Ovary (tissue), 9 donors: ENCODE data around the gene SUSD3. TPM values are rescaled to one million over a fixed set of nuclear protein-coding genes. Genes with fewer than 3 reads are reported as not detected.

ENCODE experiments used
- DNase-seq, 5 donors: peaks; one replicate each; pipeline ENCODE4 v3.0.0-alpha.2; 2019 to 2020
- H3K27ac ChIP-seq, 2 donors: fragments of 200-600 bp; one replicate each; pipeline versions ENCODE4 v1.5.1 to v1.8.0; 2019 to 2022
- H3K27me3 ChIP-seq: fragments of 200-600 bp; one replicate; pipeline ENCODE4 v1.8.0; 2022
- H3K36me3 ChIP-seq: fragments of 200-600 bp; sonication (generic); one replicate; pipeline ENCODE4 v1.5.1; 2019
- H3K4me1 ChIP-seq: one replicate; pipeline ENCODE4 v1.8.1; 2013; ENCODE audit warnings: mild to moderate bottlenecking, moderate library complexity; ENCODE audit not compliant: insufficient read depth
- H3K4me3 ChIP-seq: fragments of 200-600 bp; sonication (generic); one replicate; pipeline ENCODE4 v1.5.1; 2017
- H3K9me3 ChIP-seq, 2 donors: fragments of 200-600 bp in 1 of 2; sonication (generic) in 1 of 2; one replicate each; pipeline versions ENCODE4 v1.5.1 to v1.8.1; 2013 to 2019; ENCODE audit warnings: mild to moderate bottlenecking in 1 of 2, moderate library complexity in 1 of 2
- CTCF ChIP-seq, 3 donors: fragments of 450-650 bp in 2 of 3; fragments of 200-600 bp in 1 of 3; IDR thresholded peaks; one replicate each; pipeline versions ENCODE4 v1.5.1 to v1.8.0; 2016 to 2022; ENCODE audit warnings: antibody characterized with exemption in 3 of 3, mild to moderate bottlenecking in 1 of 3
- EP300 ChIP-seq: sonication (generic); formaldehyde crosslinking; IDR thresholded peaks from one replicate; pipeline ENCODE4 v1.6.1; 2017; ENCODE audit warnings: antibody characterized with exemption
- POLR2A ChIP-seq: fragments of 450-650 bp; IDR thresholded peaks from one replicate; pipeline ENCODE4 v1.6.1; 2017; ENCODE audit warnings: antibody characterized with exemption, mild to moderate bottlenecking, moderate library complexity
- WGBS, 3 donors: extraction: QIAGEN DNeasy Blood & Tissue Kit in 1 of 3; methylation state at CpG; one replicate each; pipeline versions ENCODE4 v1.1.5 to v1.1.7; 2013 to 2017; 5-methylcytosine and 5-hydroxymethylcytosine counted together
- intact Hi-C, 4 donors: fragments of 100-400 bp; cut with DNase I; formaldehyde crosslinking; loops; one replicate each; pipeline versions ENCODE4 v1.11.0 to v1.15.1; 2022 to 2023
- polyA plus RNA-seq, 2 donors: library from polyadenylated mRNA; stranded (reverse); fragments of 200-250 nt in 1 of 2; fragments of 350-450 nt in 1 of 2; fragmentation: Illumina TruSeq in 1 of 2; extraction: RNeasy Lipid Tissue Mini Kit (QIAGEN cat#74804) in 1 of 2; gene quantifications; one replicate each; pipeline ENCODE4 v1.2.3, GENCODE V29; 2013 to 2014
- total RNA-seq, 7 donors: library from RNA; depleted of rRNA in 2 of 7; stranded (reverse); fragments of >200 nt in 2 of 7; fragmentation: NEBNext Ultra II Directional in 3 of 7; extraction: Animal tissue kit (Norgen Biotek cat#: 25700) in 3 of 7; gene quantifications; one replicate each; pipeline versions ENCODE4 v1.1.0 to v1.2.4, GENCODE V29; 2016 to 2023
- donor health status: DM: no; HTN: no; CAD: no; lungs with moderate emphysema.
- donor health status: DM: no; HTN: no; CAD: no.
- donor health status: Bipolar disorder and iron deficiency.
- donor health status: DM: yes; HTN: yes; CAD: no.
- donor health status: DM: no; HTN: no; CAD: no.
- donor health status: DM: yes; HTN: yes; CAD: no.

SUSD3 gene
- total and polyA plus RNA-seq, 9 donors, result 9.6 to 66.1 (median 42.4) TPM

- Histone ChIP-seq H3K27me3 (no peaks in the 10 kb centered on the region), H3K4me3 (no peak overlapping the region), H3K27ac (no peak overlapping the region), H3K4me1 (peaks cover 10% of the 10 kb centered on the region), H3K36me3 (no peaks in the 10 kb centered on the region), H3K9me3 (no peaks in the 10 kb centered on the region)
- intact Hi-C loops, result no loop called here
- DNase-seq, result peak in 2 of 5 donors; percentile 18 to 33
- WGBS, 3 donors, result 88 to 90% (median 89%) methylated on average over 16 of the region's 16 CpGs
- TF ChIP-seq EP300 (no peak), POLR2A (no peak), CTCF (IDR thresholded peaks at IDR 0.05) (no peak)
These were observed 66.3 kb downstream of the SUSD3 start for GRCh38 chr9:93124793-93125192.

GRCh38 chr9:93125331-93125894 lies 66.9 kb downstream of the SUSD3 start:
- intact Hi-C loops, result no loop called here
- Histone ChIP-seq H3K36me3 (no peaks in the 10 kb centered on the region), H3K27ac (no peak overlapping the region), H3K4me1 (peaks cover 5% of the 10 kb centered on the region), H3K27me3 (no peaks in the 10 kb centered on the region), H3K4me3 (no peak overlapping the region), H3K9me3 (no peaks in the 10 kb centered on the region)
- TF ChIP-seq POLR2A (no peak), EP300 (no peak), CTCF (IDR thresholded peaks at IDR 0.05) (no peak)
- 81 to 86% (median 85%) methylated on average over 10 of the region's 10 CpGs for WGBS, 3 donors
- DNase-seq, result no peak

- intact Hi-C loops, result no loop called here
- peak in 2 of 5 donors; percentile 30 to 39 for DNase-seq
- peaks cover 8% of the 10 kb centered on the region for H3K4me1 ChIP-seq
- WGBS, 3 donors, result 76 to 86% (median 80%) methylated on average over 23 of the region's 23 CpGs
- H3K27me3 ChIP-seq, result no peaks in the 10 kb centered on the region
- no peaks in the 10 kb centered on the region for H3K9me3 ChIP-seq
- no peak overlapping the region for H3K27ac ChIP-seq
- no peak for TF ChIP-seq CTCF (IDR thresholded peaks at IDR 0.05)
- no peak for TF ChIP-seq POLR2A
- TF ChIP-seq EP300, result no peak
- H3K4me3 ChIP-seq, result no peak overlapping the region
- no peaks in the 10 kb centered on the region for H3K36me3 ChIP-seq
These were observed 67.8 kb downstream of the SUSD3 start for GRCh38 chr9:93126151-93126781.

GRCh38 chr9:93126825-93127368 lies 68.4 kb downstream of the SUSD3 start:
- peak in 3 of 5 donors; percentile 33 to 56 (median 55) for DNase-seq
- peaks cover 14% of the 10 kb centered on the region for H3K4me1 ChIP-seq
- no peak for TF ChIP-seq POLR2A
- TF ChIP-seq CTCF (IDR thresholded peaks at IDR 0.05), result no peak
- no peak for TF ChIP-seq EP300

More at GRCh38 chr9:93126825-93127368, 68.4 kb downstream of the SUSD3 start:
- intact Hi-C loops, result no loop called here
- H3K27me3 ChIP-seq, result no peaks in the 10 kb centered on the region
- no peaks in the 10 kb centered on the region for H3K9me3 ChIP-seq
- peak overlapping the region in 1 of 2 donors; percentile 35 for H3K27ac ChIP-seq
- no peaks in the 10 kb centered on the region for H3K36me3 ChIP-seq
- WGBS, 3 donors, result 41 to 58% (median 57%) methylated on average over 18 of the region's 18 CpGs
- H3K4me3 ChIP-seq, result no peak overlapping the region
